HepG2 (cell line): Measurements from ENCODE around the gene TOR4A. TPM values are rescaled to one million over a fixed set of nuclear protein-coding genes. Genes with fewer than 3 reads are reported as not detected.
A peak's percentile ranks its signal among the peaks of the same experiment; 100 is the strongest.

ENCODE experiments used
- CTCF ChIP-seq: sonication (generic); formaldehyde crosslinking; IDR thresholded peaks from 2 replicates; pipeline ENCODE4 v1.5.0; 2020; ENCODE audit warnings: mild to moderate bottlenecking, missing genetic modification reagents, moderate library complexity
- NFE2 ChIP-seq: sonication (generic); formaldehyde crosslinking; IDR thresholded peaks from 2 replicates; pipeline ENCODE4 v1.4.0; 2020; ENCODE audit warnings: missing genetic modification reagents
- PRDM10 ChIP-seq: sonication (generic); formaldehyde crosslinking; IDR thresholded peaks from 2 replicates; pipeline ENCODE4 v1.4.0; 2020; ENCODE audit warnings: low read depth, missing genetic modification reagents
- RAD51 ChIP-seq: fragments of 450-650 bp; IDR thresholded peaks from 2 replicates; pipeline ENCODE4 v1.6.1; 2016; ENCODE audit warnings: borderline replicate concordance
- SMARCC2 ChIP-seq: fragments of 450-650 bp; IDR thresholded peaks from 2 replicates; pipeline ENCODE4 v1.6.1; 2017; ENCODE audit warnings: antibody characterized with exemption, mild to moderate bottlenecking
- TFAP4 ChIP-seq: sonication (generic); IDR thresholded peaks from 2 replicates; pipeline ENCODE4 v1.6.1; 2016; ENCODE audit warnings: low read depth, borderline replicate concordance
- ZNF263 ChIP-seq: sonication (generic); formaldehyde crosslinking; IDR thresholded peaks from 2 replicates; pipeline ENCODE4 v1.4.0; 2020; ENCODE audit warnings: missing genetic modification reagents
- polyA plus RNA-seq, 8 experiments: library from polyadenylated mRNA; depleted of rRNA in 3 of 8; stranded (reverse) in 7 of 8; unstranded in 1 of 8; fragments of >200 nt; fragmentation: Illumina TruSeq in 4 of 8; extraction: Trizol in 4 of 8; gene quantifications; 2 replicates each; pipeline versions ENCODE4 v1.2.1 to v1.2.3, GENCODE V29; 2011 to 2016; ENCODE audit warnings: low read depth in 4 of 8, missing spikeins in 1 of 8, mixed read lengths in 1 of 8; ENCODE audit not compliant: insufficient read depth in 1 of 8
- total RNA-seq, 5 experiments: library from RNA; depleted of rRNA; stranded (reverse); fragments of >200 nt; fragmentation: Illumina TruSeq; extraction: Trizol; gene quantifications; 2 replicates each; pipeline ENCODE4 v1.2.3, GENCODE V29; 2016; ENCODE audit warnings: low read depth in 1 of 5

The TOR4A gene
- total and polyA plus RNA-seq, 2 of the 13 experiments (the other 11 are each of a cell fraction or from before 2014, with no cell fraction given) = 11.1 to 14.2 TPM

GRCh38 chr9:137308057-137308619 lies 30.6 kb downstream of the TOR4A start (continued):
- TF ChIP-seq PRDM10 (CRISPR knock-in tag) (no peak), TFAP4 (peak; percentile 52; the same call in 1 of the 2 replicates), RAD51 (no peak), NFE2 (CRISPR knock-in tag) (no peak), ZNF263 (CRISPR knock-in tag) (0 out of 2 replicates have a peak, but pooled peaks have one; percentile 24), SMARCC2 (no peak), CTCF (CRISPR knock-in tag) (peak; percentile 25)
